ACHN (cell line): ENCODE data around the gene CCRL2.

Experiments used
- DNase-seq: peaks from one replicate; pipeline ENCODE4 v3.0.0-alpha.2; 2015
- in situ Hi-C: cut with HindIII; loops from 2 replicates; pipeline ENCODE4 v1.10.0; 2017; ENCODE audit warnings: low sequenced_read_pairs, low pct_ligation_motif_present, low pct_unique_long_range_greater_than_20kb

The CCRL2 gene

GRCh38 chr3:46406788-46407611, at the start of gene CCRL2, which contains the start of gene CCR5AS:
Gene CCRL2 (plus strand): TSS chr3:46407259. CDS start chr3:46408080, 821 bp downstream.
Gene CCR5AS (minus strand): TSS chr3:46407066.
- in situ Hi-C loops: no loop called here
- no peak for DNase-seq

GRCh38 chr3:46358466-46358865, 48.6 kb upstream of the CCRL2 start:
- no peak for DNase-seq
- in situ Hi-C loops: no loop called here

- DNase-seq: peak; percentile 7
- in situ Hi-C loops: no loop called here
Observed at GRCh38 chr3:46359733-46360493, 47.1 kb upstream of the CCRL2 start.

- in situ Hi-C loops: no loop called here
- DNase-seq: no peak
Observed at GRCh38 chr3:46360907-46361306, 46.2 kb upstream of the CCRL2 start.

- no peak for DNase-seq
- in situ Hi-C loops: no loop called here
Observed at GRCh38 chr3:46361408-46362283, 45.4 kb upstream of the CCRL2 start.

DNA sequence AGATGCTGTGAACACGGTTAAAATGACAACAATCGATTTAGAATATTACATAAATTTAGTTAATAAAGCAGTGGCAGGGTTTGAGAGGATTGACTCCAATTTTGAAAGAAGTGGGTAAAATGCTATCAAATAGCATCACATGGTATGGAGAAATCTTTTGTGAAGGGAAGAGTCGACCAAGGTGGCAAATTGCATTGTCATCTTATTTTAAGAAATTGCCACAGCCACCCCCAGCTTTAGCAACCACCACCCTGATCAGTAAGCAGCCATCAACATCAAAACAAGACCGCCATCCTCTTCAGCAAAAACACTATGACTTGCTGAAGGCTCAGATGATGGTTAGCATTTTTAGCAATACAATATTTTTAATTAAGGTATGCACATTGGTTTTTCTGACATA, 42.0 kb upstream of the CCRL2 start:
- in situ Hi-C loops: no loop called here
- DNase-seq: no peak

GRCh38 chr3:46365737-46366524, 41.1 kb upstream of the CCRL2 start:
- no peak for DNase-seq
- in situ Hi-C loops: no loop called here

GRCh38 chr3:46367811-46368210, 39.2 kb upstream of the CCRL2 start:
- DNase-seq: no peak
- in situ Hi-C loops: no loop called here

DNA sequence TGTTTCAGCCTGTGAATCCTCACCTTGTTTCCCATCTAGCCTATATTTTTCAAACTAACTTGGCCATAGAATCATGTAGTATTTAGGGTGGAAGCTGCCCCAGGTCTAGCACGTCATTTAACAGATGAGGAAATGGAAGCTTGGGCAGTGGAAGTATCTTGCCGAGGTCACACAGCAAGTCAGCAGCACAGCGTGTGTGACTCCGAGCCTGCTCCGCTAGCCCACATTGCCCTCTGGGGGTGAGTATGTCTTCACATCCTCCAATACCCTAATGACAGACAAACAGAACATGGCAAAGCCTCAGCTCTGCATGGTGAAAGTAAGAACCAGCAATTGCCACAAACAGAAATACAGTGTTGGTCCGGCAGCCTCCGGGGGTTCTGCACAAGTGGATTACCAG, 38.5 kb upstream of the CCRL2 start:
- in situ Hi-C loops: no loop called here
- DNase-seq: no peak

DNA sequence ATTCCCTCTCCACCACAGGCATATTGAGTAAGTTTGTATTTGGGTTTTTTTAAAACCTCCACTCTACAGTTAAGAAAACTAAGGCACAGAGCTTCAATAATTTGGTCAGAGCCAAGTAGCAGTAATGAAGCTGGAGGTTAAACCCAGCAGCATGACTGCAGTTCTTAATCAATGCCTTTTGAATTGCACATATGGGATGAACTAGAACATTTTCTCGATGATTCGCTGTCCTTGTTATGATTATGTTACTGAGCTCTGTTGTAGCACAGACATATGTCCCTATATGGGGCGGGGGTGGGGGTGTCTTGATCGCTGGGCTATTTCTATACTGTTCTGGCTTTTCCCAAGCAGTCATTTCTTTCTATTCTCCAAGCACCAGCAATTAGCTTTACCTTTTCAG, 37.9 kb upstream of the CCRL2 start:
- in situ Hi-C loops: no loop called here
- DNase-seq: no peak

DNA sequence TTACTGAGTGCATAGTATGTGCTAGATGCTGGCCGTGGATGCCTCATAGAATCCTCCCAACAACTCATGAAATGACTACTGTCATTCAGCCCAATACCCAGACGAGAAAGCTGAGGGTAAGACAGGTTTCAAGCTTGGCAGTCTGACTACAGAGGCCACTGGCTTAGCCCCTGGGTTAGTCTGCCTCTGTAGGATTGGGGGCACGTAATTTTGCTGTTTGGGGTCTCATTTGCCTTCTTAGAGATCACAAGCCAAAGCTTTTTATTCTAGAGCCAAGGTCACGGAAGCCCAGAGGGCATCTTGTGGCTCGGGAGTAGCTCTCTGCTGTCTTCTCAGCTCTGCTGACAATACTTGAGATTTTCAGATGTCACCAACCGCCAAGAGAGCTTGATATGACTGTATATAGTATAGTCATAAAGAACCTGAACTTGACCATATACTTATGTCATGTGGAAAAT, 37.4 kb upstream of the CCRL2 start:
- in situ Hi-C loops: no loop called here
- DNase-seq: no peak

GRCh38 chr3:46370839-46371518, 36.1 kb upstream of the CCRL2 start, which contains the start of gene CCR5:
Gene CCR5 (plus strand): TSS chr3:46370946. CDS start chr3:46372903, 1,957 bp downstream.
- DNase-seq: no peak
- in situ Hi-C loops: no loop called here

GRCh38 chr3:46371519-46372340, 35.3 kb upstream of the CCRL2 start:
- in situ Hi-C loops: no loop called here

DNA sequence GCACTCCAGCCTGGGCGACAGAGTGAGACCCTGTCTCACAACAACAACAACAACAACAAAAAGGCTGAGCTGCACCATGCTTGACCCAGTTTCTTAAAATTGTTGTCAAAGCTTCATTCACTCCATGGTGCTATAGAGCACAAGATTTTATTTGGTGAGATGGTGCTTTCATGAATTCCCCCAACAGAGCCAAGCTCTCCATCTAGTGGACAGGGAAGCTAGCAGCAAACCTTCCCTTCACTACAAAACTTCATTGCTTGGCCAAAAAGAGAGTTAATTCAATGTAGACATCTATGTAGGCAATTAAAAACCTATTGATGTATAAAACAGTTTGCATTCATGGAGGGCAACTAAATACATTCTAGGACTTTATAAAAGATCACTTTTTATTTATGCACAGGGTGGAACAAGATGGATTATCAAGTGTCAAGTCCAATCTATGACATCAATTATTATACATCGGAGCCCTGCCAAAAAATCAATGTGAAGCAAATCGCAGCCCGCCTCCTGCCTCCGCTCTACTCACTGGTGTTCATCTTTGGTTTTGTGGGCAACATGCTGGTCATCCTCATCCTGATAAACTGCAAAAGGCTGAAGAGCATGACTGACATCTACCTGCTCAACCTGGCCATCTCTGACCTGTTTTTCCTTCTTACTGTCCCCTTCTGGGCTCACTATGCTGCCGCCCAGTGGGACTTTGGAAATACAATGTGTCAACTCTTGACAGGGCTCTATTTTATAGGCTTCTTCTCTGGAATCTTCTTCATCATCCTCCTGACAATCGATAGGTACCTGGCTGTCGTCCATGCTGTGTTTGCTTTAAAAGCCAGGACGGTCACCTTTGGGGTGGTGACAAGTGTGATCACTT, 34.3 kb upstream of the CCRL2 start:
- in situ Hi-C loops: no loop called here
- peak; percentile 20 for DNase-seq

More at GRCh38 chr3:46371519-46372340, 35.3 kb upstream of the CCRL2 start:
- no peak for DNase-seq

- in situ Hi-C loops: no loop called here
- DNase-seq: no peak
Observed at GRCh38 chr3:46374755-46375154, 32.3 kb upstream of the CCRL2 start.

DNA sequence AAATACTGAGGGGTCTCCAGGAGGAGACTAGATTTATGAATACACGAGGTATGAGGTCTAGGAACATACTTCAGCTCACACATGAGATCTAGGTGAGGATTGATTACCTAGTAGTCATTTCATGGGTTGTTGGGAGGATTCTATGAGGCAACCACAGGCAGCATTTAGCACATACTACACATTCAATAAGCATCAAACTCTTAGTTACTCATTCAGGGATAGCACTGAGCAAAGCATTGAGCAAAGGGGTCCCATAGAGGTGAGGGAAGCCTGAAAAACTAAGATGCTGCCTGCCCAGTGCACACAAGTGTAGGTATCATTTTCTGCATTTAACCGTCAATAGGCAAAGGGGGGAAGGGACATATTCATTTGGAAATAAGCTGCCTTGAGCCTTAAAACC, 31.8 kb upstream of the CCRL2 start:
- DNase-seq: no peak
- in situ Hi-C loops: no loop called here
